Measurements from ENCODE around the gene PTPRT.

The PTPRT gene

GRCh38 chr20:42419814-42420532 lies 769.7 kb downstream of the PTPRT start:
- DNase-seq: no peak

GRCh38 chr20:42406826-42407225 lies 782.9 kb downstream of the PTPRT start:
- no peak for DNase-seq

GRCh38 chr20:42402455-42402854 lies 787.3 kb downstream of the PTPRT start:
- DNase-seq: no peak

GRCh38 chr20:42401613-42402012 lies 788.1 kb downstream of the PTPRT start:
- no peak for DNase-seq

- no peak for DNase-seq
Observed at GRCh38 chr20:42399802-42400201, 789.9 kb downstream of the PTPRT start.

- DNase-seq: no peak
Observed at GRCh38 chr20:42392442-42392841, 797.3 kb downstream of the PTPRT start.

GRCh38 chr20:42391807-42392206 lies 797.9 kb downstream of the PTPRT start:
- DNase-seq: no peak

- DNase-seq: peak in 2 of 56 donors; percentile 0 to 11
Observed at GRCh38 chr20:42380287-42380686, 809.4 kb downstream of the PTPRT start.

GRCh38 chr20:42379385-42379784 lies 810.3 kb downstream of the PTPRT start:
- DNase-seq: no peak

- peak in 4 of 56 donors; percentile 1 to 10 (median 2) for DNase-seq
Observed at GRCh38 chr20:42378826-42379225, 810.9 kb downstream of the PTPRT start.

GRCh38 chr20:42376131-42376530 lies 813.6 kb downstream of the PTPRT start:
- no peak for DNase-seq

GRCh38 chr20:42373049-42373448 lies 816.7 kb downstream of the PTPRT start:
- DNase-seq: no peak

- DNase-seq: no peak
Observed at GRCh38 chr20:42370075-42370474, 819.6 kb downstream of the PTPRT start.

- no peak for DNase-seq
Observed at GRCh38 chr20:42368910-42369309, 820.8 kb downstream of the PTPRT start.

- DNase-seq: no peak
Observed at GRCh38 chr20:42366626-42367025, 823.1 kb downstream of the PTPRT start.

- DNase-seq: no peak
Observed at GRCh38 chr20:42364446-42364845, 825.3 kb downstream of the PTPRT start.

- DNase-seq: no peak
Observed at GRCh38 chr20:42361402-42361970, 828.2 kb downstream of the PTPRT start.

- DNase-seq: no peak
Observed at GRCh38 chr20:42360621-42361020, 829.1 kb downstream of the PTPRT start.

- no peak for DNase-seq
Observed at GRCh38 chr20:42359617-42360016, 830.1 kb downstream of the PTPRT start.

GRCh38 chr20:42352096-42352495 lies 837.6 kb downstream of the PTPRT start:
- no peak for DNase-seq

GRCh38 chr20:42350521-42350920 lies 839.2 kb downstream of the PTPRT start:
- DNase-seq: no peak

GRCh38 chr20:42346189-42347170 lies 843.2 kb downstream of the PTPRT start:
- no peak for DNase-seq
